Measurements from ENCODE around the gene C16orf86.

Gene C16orf86

GRCh38 chr16:67667453-67667816 lies 821 bp downstream of the C16orf86 start:
- Histone ChIP-seq H2AFZ (ENCODE audit: low read depth, low read length, severe bottlenecking) (no peak overlapping the region), H3K4me3 (ENCODE audit: insufficient read depth, low read length, poor library complexity, severe bottlenecking) (no peak overlapping the region), H3K9me3 (ENCODE audit: insufficient read depth, low read length) (no peaks in the 10 kb centered on the region), H3F3A (ENCODE audit: insufficient read depth) (peaks cover 3% of the 10 kb centered on the region; the same call in 1 of the 2 replicates), H4K20me1 (ENCODE audit: low read depth, low read length) (no peaks in the 10 kb centered on the region), H3K79me2 (ENCODE audit: insufficient read depth, low read length) (no peaks in the 10 kb centered on the region), H3K27ac (ENCODE audit: low read depth, low read length) (no peak overlapping the region), H3K27me3 (ENCODE audit: low read length) (no peaks in the 10 kb centered on the region), H3K9me2 (replicated peaks; ENCODE audit: insufficient read depth, low read length) (no peaks in the 10 kb centered on the region), H3K9ac (ENCODE audit: low read length) (no peak overlapping the region), H3K4me2 (ENCODE audit: low read depth, low read length, poor library complexity, severe bottlenecking) (peak overlapping the region; percentile 4), H3K36me3 (ENCODE audit: low read length) (no peaks in the 10 kb centered on the region)
- TF ChIP-seq, protein P1, sequence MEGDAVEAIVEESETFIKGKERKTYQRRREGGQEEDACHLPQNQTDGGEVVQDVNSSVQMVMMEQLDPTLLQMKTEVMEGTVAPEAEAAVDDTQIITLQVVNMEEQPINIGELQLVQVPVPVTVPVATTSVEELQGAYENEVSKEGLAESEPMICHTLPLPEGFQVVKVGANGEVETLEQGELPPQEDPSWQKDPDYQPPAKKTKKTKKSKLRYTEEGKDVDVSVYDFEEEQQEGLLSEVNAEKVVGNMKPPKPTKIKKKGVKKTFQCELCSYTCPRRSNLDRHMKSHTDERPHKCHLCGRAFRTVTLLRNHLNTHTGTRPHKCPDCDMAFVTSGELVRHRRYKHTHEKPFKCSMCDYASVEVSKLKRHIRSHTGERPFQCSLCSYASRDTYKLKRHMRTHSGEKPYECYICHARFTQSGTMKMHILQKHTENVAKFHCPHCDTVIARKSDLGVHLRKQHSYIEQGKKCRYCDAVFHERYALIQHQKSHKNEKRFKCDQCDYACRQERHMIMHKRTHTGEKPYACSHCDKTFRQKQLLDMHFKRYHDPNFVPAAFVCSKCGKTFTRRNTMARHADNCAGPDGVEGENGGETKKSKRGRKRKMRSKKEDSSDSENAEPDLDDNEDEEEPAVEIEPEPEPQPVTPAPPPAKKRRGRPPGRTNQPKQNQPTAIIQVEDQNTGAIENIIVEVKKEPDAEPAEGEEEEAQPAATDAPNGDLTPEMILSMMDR (IDR thresholded peaks at IDR 0.05; ENCODE audit: insufficient read depth, low read length, poor library complexity, severe bottlenecking) = no peak
- no peak for TF ChIP-seq EZH2phosphoT487 (conservative IDR thresholded peaks at IDR 0.05; ENCODE audit: low read length)

DNA sequence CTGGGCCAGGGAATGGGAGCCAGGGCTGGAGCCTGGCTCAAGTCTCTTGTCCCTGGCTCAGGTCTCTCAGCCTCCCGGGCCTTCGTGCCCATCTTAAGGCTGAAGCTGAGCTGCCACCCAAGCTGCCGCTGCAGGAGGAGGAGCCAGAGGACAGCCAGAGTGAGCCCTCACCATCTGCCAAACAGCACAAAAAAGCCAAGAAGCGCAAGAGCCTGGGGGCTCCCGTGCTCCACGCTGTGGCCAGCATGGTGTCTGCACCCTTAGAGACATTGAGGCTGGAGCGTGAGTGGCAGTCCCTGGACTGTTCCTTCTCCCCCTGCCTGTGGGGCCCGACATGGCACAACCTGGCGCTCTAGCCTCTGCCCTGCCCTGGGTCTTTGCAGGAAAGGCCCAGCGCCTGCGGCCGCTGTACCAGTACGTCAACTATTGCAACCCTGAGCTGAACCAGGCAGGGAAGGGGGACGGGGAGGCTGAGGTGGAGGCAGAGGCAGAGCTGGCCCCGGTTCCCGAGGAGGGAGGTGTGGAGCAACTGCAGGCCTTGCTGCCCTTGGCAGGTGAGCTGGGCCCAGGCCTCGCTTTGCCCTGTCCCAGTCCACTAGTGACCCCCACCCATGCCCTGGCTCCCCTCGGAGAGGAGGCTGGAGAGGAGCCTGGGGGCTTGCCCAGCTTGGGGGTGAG lies 1.3 kb downstream of the C16orf86 start:
- H3K4me2 ChIP-seq (ENCODE audit: low read depth, low read length, poor library complexity, severe bottlenecking) = peak overlapping the region; percentile 4
- no peak overlapping the region; the same call in 1 of the 2 replicates for H3K27ac ChIP-seq (ENCODE audit: low read depth, low read length)
- H4K20me1 ChIP-seq (ENCODE audit: low read depth, low read length) = no peaks in the 10 kb centered on the region
- H3K79me2 ChIP-seq (ENCODE audit: insufficient read depth, low read length) = no peaks in the 10 kb centered on the region
- no peak overlapping the region for H2AFZ ChIP-seq (ENCODE audit: low read depth, low read length, severe bottlenecking)
- H3K9me3 ChIP-seq (ENCODE audit: insufficient read depth, low read length) = no peaks in the 10 kb centered on the region
- H3K9ac ChIP-seq (ENCODE audit: low read length) = no peak overlapping the region
- no peaks in the 10 kb centered on the region for H3K9me2 ChIP-seq (replicated peaks; ENCODE audit: insufficient read depth, low read length)
- H3K36me3 ChIP-seq (ENCODE audit: low read length) = no peaks in the 10 kb centered on the region
- H3F3A ChIP-seq (ENCODE audit: insufficient read depth) = peaks cover 3% of the 10 kb centered on the region; the same call in 1 of the 2 replicates
- H3K4me3 ChIP-seq (ENCODE audit: insufficient read depth, low read length, poor library complexity, severe bottlenecking) = no peak overlapping the region
- TF ChIP-seq EZH2phosphoT487 (conservative IDR thresholded peaks at IDR 0.05; ENCODE audit: low read length) = no peak
- TF ChIP-seq, protein P1 (IDR thresholded peaks at IDR 0.05; ENCODE audit: insufficient read depth, low read length, poor library complexity, severe bottlenecking) = peak; percentile 61
- no peaks in the 10 kb centered on the region for H3K27me3 ChIP-seq (ENCODE audit: low read length)

DNA sequence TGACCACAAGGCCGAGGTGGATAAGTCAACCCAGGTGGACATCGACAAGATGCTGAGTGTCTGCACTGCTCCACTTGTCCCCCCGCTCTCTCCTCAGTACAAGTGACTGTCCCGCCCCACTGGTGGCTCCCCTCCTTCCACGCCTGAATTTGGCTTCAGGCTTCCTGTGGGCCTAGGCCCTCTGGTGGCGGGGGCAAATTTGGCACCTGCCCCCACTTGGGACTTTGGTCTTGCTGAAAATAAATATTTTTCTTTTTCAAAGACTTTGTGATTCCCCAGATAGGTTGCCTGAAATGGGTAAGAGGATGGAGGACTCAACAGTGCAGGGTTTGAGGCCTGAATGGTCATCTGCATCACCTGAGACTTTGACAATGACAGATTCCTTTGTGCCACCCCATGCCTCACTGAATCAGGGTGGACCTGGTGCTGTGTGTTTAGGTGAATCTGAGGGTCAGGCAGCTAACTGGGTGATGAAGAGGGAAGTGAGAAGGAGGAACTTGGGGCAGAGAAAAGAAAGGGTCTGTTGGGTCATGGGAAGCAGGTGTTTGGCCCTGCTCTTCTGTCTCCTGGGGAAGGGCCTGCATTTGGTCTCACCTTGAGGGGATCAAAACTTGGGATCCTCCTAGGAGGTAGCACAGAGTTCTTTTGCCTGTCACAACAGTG lies 2.0 kb downstream of the C16orf86 start:
- Histone ChIP-seq H4K20me1 (ENCODE audit: low read depth, low read length) (no peaks in the 10 kb centered on the region), H3K27ac (ENCODE audit: low read depth, low read length) (peak overlapping the region; percentile 40), H3K4me3 (ENCODE audit: insufficient read depth, low read length, poor library complexity, severe bottlenecking) (no peak overlapping the region), H3K9me3 (ENCODE audit: insufficient read depth, low read length) (no peaks in the 10 kb centered on the region), H3K9ac (ENCODE audit: low read length) (no peak overlapping the region), H3K36me3 (ENCODE audit: low read length) (no peaks in the 10 kb centered on the region), H3K9me2 (replicated peaks; ENCODE audit: insufficient read depth, low read length) (no peaks in the 10 kb centered on the region), H2AFZ (ENCODE audit: low read depth, low read length, severe bottlenecking) (no peak overlapping the region), H3K4me2 (ENCODE audit: low read depth, low read length, poor library complexity, severe bottlenecking) (no peak overlapping the region), H3K79me2 (ENCODE audit: insufficient read depth, low read length) (no peaks in the 10 kb centered on the region), H3F3A (ENCODE audit: insufficient read depth) (peaks cover 3% of the 10 kb centered on the region; the same call in 1 of the 2 replicates), H3K27me3 (ENCODE audit: low read length) (no peaks in the 10 kb centered on the region)
- TF ChIP-seq, protein P1 (IDR thresholded peaks at IDR 0.05; ENCODE audit: insufficient read depth, low read length, poor library complexity, severe bottlenecking) = peak; percentile 13
- TF ChIP-seq EZH2phosphoT487 (conservative IDR thresholded peaks at IDR 0.05; ENCODE audit: low read length) = no peak
